Endothelial cell of umbilical vein (primary cell): Measurements from ENCODE around the gene SGCG.

Source experiments
- EZH2 ChIP-seq: IDR thresholded peaks from 2 replicates; pipeline ENCODE4 v1.6.1; 2012; ENCODE audit warnings: borderline replicate concordance, low read depth, mild to moderate bottlenecking, moderate library complexity, low read length, inconsistent platforms; ENCODE audit not compliant: severe bottlenecking
- GATA2 ChIP-seq: IDR thresholded peaks from 2 replicates; pipeline ENCODE4 v1.7.0; 2011; ENCODE audit warnings: low read depth, mild to moderate bottlenecking, moderate library complexity, mixed read lengths, low read length; ENCODE audit not compliant: insufficient read length, insufficient read depth
- MAX ChIP-seq: IDR thresholded peaks from 2 replicates; pipeline ENCODE4 v1.6.1; 2011; ENCODE audit not compliant: insufficient read depth, insufficient read length
- MYC ChIP-seq: IDR thresholded peaks from one replicate; pipeline ENCODE4 v1.6.1; 2011; ENCODE audit warnings: mild to moderate bottlenecking, low read depth, low read length
- POLR2A ChIP-seq: IDR thresholded peaks from 2 replicates; pipeline ENCODE4 v1.6.1; 2012; ENCODE audit warnings: low read depth, mild to moderate bottlenecking, control low read depth, low read length
- POLR2AphosphoS5 ChIP-seq: IDR thresholded peaks from 2 replicates; pipeline ENCODE4 v1.6.1; 2012; ENCODE audit warnings: low read depth, mild to moderate bottlenecking, control low read depth, low read length, moderate library complexity; ENCODE audit not compliant: insufficient read depth
- TF ChIP-seq, protein P1 (sequence below), 2 donors: IDR thresholded peaks; 1 replicate in 1 of 2; 2 replicates in 1 of 2; pipeline ENCODE4 v1.5.1; 2011; ENCODE audit warnings: low read length in 2 of 2, mild to moderate bottlenecking in 2 of 2, moderate library complexity in 2 of 2, control low read depth in 1 of 2, inconsistent platforms in 1 of 2, low read depth in 1 of 2; ENCODE audit not compliant: insufficient read depth in 1 of 2; ENCODE audit errors: extremely low read depth in 1 of 2

DNA sequence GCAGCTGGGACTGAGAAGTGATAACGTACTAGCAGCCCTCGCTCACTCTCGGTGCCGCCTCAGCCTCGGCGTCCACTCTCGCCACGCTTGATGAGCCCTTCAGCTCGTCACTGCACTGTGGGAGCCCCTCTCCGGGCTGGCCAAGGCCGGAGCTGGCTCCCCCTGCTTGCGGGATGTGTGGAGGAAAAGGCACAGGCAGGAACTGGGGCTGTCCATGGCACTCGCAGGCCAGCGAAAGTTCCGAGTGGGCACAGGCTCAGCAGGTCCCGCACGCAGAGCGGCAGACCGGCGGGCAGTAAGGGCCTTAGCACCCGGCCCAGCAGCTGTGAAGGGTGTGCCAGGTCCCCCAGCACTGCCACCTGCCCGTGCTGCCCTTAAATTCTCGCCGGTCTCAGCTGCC lies 38.8 kb upstream of the SGCG start:
- TF ChIP-seq, protein P1, sequence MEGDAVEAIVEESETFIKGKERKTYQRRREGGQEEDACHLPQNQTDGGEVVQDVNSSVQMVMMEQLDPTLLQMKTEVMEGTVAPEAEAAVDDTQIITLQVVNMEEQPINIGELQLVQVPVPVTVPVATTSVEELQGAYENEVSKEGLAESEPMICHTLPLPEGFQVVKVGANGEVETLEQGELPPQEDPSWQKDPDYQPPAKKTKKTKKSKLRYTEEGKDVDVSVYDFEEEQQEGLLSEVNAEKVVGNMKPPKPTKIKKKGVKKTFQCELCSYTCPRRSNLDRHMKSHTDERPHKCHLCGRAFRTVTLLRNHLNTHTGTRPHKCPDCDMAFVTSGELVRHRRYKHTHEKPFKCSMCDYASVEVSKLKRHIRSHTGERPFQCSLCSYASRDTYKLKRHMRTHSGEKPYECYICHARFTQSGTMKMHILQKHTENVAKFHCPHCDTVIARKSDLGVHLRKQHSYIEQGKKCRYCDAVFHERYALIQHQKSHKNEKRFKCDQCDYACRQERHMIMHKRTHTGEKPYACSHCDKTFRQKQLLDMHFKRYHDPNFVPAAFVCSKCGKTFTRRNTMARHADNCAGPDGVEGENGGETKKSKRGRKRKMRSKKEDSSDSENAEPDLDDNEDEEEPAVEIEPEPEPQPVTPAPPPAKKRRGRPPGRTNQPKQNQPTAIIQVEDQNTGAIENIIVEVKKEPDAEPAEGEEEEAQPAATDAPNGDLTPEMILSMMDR (IDR thresholded peaks at IDR 0.05; ENCODE audit: extremely low read depth in 1 of 2, insufficient read depth in 1 of 2, low read depth in 1 of 2, low read length in 2 of 2) = no peak
- TF ChIP-seq MYC (no peak), EZH2 (no peak), POLR2A (no peak), GATA2 (no peak), POLR2AphosphoS5 (no peak), MAX (no peak)
